Measurements from ENCODE around the gene CCNK. TPM values are rescaled to one million over a fixed set of nuclear protein-coding genes. Genes with fewer than 3 reads are reported as not detected.

The CCNK gene
- total RNA-seq, 2 experiments from 2014 or later: 140 to 151 TPM

DNA sequence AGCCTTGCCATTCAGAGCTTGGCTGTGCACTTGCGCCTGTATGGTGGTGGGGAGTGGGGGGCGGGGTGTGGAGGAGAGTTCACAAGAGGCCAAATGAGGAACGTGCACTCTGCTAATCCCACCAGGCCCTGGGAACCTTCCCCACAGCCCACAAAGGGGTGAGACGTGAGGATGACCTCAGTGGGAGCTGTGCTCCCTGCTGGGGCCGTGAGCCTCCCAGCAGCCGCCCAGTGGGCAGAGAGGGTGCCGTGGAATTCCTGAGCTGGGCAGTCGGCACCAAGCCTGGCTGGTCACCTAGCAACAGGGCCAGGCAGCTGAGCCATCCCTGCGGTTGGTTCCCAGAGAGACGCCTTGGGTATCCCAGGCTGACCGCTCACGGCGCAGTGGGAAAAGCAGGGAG is 53.7 kb downstream of the CCNK start:
- H3K4me3 ChIP-seq (ENCODE audit: low read length): no peak overlapping the region
- ChIA-PET CTCF (no interaction called here), POLR2A (no interaction called here)
- no peak overlapping the region for H3K27ac Mint-ChIP-seq
- TF ChIP-seq CTCF (IDR thresholded peaks at IDR 0.05): no peak
- no peaks in the 10 kb centered on the region for H3K9me3 ChIP-seq (ENCODE audit: control insufficient read depth in 1 of 2, insufficient read depth in 1 of 2, low read length in 2 of 2)
- no peaks in the 10 kb centered on the region for H3K36me3 ChIP-seq (ENCODE audit: insufficient read depth, low read length)
- DNase-seq (no peak), ATAC-seq (ENCODE audit: poor library complexity) (no peak)
- H3K36me3 Mint-ChIP-seq (ENCODE audit: low read depth): no peaks in the 10 kb centered on the region
- H3K27me3 ChIP-seq (ENCODE audit: control insufficient read depth in 1 of 2, insufficient read depth in 2 of 2, low read length in 2 of 2): no peaks in the 10 kb centered on the region
- H3K27me3 Mint-ChIP-seq: no peaks in the 10 kb centered on the region
- no peaks in the 10 kb centered on the region for H3K4me1 Mint-ChIP-seq (ENCODE audit: low read depth)
- no peak overlapping the region for H3K4me3 Mint-ChIP-seq
- no peak overlapping the region for H3K27ac ChIP-seq (ENCODE audit: low read depth in 1 of 2, low read length in 2 of 2)
- intact Hi-C loops (cut with DNase I, micrococcal nuclease): no loop called here
- no peaks in the 10 kb centered on the region for H3K4me1 ChIP-seq (ENCODE audit: insufficient read depth, low read length)
- no peaks in the 10 kb centered on the region for H3K9me3 Mint-ChIP-seq

- Histone ChIP-seq H3K27me3 (ENCODE audit: control insufficient read depth in 1 of 2, insufficient read depth in 2 of 2, low read length in 2 of 2) (no peaks in the 10 kb centered on the region), H3K36me3 (ENCODE audit: insufficient read depth, low read length) (no peaks in the 10 kb centered on the region), H3K9me3 (ENCODE audit: control insufficient read depth in 1 of 2, insufficient read depth in 1 of 2, low read length in 2 of 2) (no peaks in the 10 kb centered on the region), H3K27ac (ENCODE audit: low read depth in 1 of 2, low read length in 2 of 2) (no peak overlapping the region), H3K4me3 (ENCODE audit: low read length) (no peak overlapping the region), H3K4me1 (ENCODE audit: insufficient read depth, low read length) (no peaks in the 10 kb centered on the region)
- intact Hi-C loops (cut with DNase I, micrococcal nuclease): no loop called here
- Mint-ChIP-seq H3K4me3 (no peak overlapping the region), H3K27ac (no peak overlapping the region), H3K36me3 (ENCODE audit: low read depth) (no peaks in the 10 kb centered on the region), H3K9me3 (no peaks in the 10 kb centered on the region), H3K4me1 (ENCODE audit: low read depth) (no peaks in the 10 kb centered on the region), H3K27me3 (no peaks in the 10 kb centered on the region)
- DNase-seq (no peak), ATAC-seq (ENCODE audit: poor library complexity) (no peak)
- POLR2A ChIA-PET: no interaction called here
- CTCF ChIA-PET: no interaction called here
- TF ChIP-seq CTCF (IDR thresholded peaks at IDR 0.05): no peak
Observed at GRCh38 chr14:99535448-99535847, 54.2 kb downstream of the CCNK start.

DNA sequence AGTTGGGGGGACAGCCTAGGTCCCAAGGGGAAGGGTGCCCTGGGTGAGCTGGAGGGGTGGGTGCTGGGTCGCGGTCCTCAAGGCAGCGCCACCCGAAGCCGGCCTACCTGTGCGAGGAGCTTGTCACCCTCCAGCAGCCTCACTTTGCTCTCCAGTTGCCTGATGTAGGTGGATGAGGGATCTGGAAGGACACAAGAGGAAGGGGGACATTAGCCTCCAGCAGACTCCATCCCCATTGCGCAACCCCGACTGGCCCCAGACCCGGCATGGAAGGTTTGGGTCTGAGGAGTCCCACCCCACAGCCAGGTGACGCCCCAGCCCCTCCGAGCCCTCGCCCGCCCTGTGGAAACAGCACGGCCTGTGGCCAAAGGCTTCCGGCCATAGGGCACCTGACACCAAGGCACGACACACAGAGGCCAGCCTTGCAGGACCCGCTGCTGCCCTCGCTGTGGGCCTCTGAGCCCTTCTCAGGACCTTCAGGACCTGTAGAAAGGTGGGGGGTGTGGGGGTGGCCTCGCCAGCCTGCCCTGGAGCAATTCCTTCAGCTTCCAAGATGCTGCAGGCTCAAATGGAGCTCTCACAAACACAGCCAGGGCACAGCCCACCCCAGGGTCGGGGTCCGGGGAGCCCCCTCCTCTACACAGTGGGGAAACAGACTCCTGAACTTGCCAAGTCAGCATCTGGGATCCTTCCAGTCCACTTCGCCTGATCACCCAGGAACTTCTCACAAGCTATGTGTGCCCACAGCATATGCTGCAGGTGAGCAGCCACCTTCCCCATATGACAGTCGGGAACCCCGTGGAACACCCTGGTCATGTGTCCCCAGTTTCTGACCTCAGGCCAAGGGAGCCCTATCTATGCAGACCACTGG is 54.9 kb downstream of the CCNK start:
- Histone ChIP-seq H3K4me3 (ENCODE audit: low read length) (no peak overlapping the region), H3K27me3 (ENCODE audit: control insufficient read depth in 1 of 2, insufficient read depth in 2 of 2, low read length in 2 of 2) (no peaks in the 10 kb centered on the region), H3K27ac (ENCODE audit: low read depth in 1 of 2, low read length in 2 of 2) (no peak overlapping the region), H3K9me3 (ENCODE audit: control insufficient read depth in 1 of 2, insufficient read depth in 1 of 2, low read length in 2 of 2) (no peaks in the 10 kb centered on the region), H3K4me1 (ENCODE audit: insufficient read depth, low read length) (no peaks in the 10 kb centered on the region), H3K36me3 (ENCODE audit: insufficient read depth, low read length) (no peaks in the 10 kb centered on the region)
- no peak overlapping the region for H3K4me3 Mint-ChIP-seq
- CTCF ChIA-PET: no interaction called here
- peaks cover under 1% of the 10 kb centered on the region for H3K4me1 Mint-ChIP-seq (ENCODE audit: low read depth)
- POLR2A ChIA-PET: no interaction called here
- H3K27ac Mint-ChIP-seq: no peak overlapping the region
- ATAC-seq (ENCODE audit: poor library complexity): no peak
- no peaks in the 10 kb centered on the region for H3K9me3 Mint-ChIP-seq
- DNase-seq: no peak
- H3K36me3 Mint-ChIP-seq (ENCODE audit: low read depth): no peaks in the 10 kb centered on the region
- TF ChIP-seq CTCF (IDR thresholded peaks at IDR 0.05): no peak
- intact Hi-C loops (cut with DNase I, micrococcal nuclease): no loop called here
- no peaks in the 10 kb centered on the region for H3K27me3 Mint-ChIP-seq

All from CD4-positive, alpha-beta T cell (primary cell).